GM12878 (cell line): Measurements from ENCODE around the gene MORF4L2. TPM values are rescaled to one million over a fixed set of nuclear protein-coding genes. Genes with fewer than 3 reads are reported as not detected.

Experiments used
- ATAC-seq: fragments of 200-7000 bp; cut with Tn5 transposase; 3 replicates; pipeline ENCODE4 v1.9.1; 2020; ENCODE audit warnings: mild to moderate bottlenecking, moderate library complexity
- BruUV-seq: library from RNA; stranded (reverse); fragments of 400-500 nt; replicated peaks from 2 replicates; lab custom pipeline; 2021; lab: Mats Ljungman, UMichigan
- CTCF ChIA-PET: fragments of 300-600 bp; sonication (Branson Sonifier 250); formaldehyde crosslinking; extraction: SDS; loops from one replicate; lab custom pipeline; 2021; ENCODE audit warnings: inconsistent platforms; lab: Yijun Ruan, JAX
- POLR2A ChIA-PET: fragments of 350-600 bp; formaldehyde crosslinking; extraction: SDS; loops from one replicate; lab custom pipeline; 2021; ENCODE audit warnings: inconsistent platforms; lab: Charles Lee
- RAD21 ChIA-PET: fragments of 300-600 bp; sonication (Branson Sonifier 250); formaldehyde crosslinking; loops from one replicate; lab custom pipeline; 2023; ENCODE audit warnings: antibody characterized with exemption; ENCODE audit not compliant: unreplicated experiment; lab: Charles Lee
- SMC1A ChIA-PET: fragments of 300-600 bp; sonication (Branson Sonifier 250); formaldehyde crosslinking; loops from one replicate; lab custom pipeline; 2023; ENCODE audit not compliant: unreplicated experiment, uncharacterized antibody; lab: Charles Lee
- DNase-seq: peaks from one replicate; pipeline ENCODE4 v3.0.0-alpha.2; 2011; ENCODE audit warnings: low read depth, low spot score
- FAIRE-seq: peaks from 3 replicates; lab custom pipeline; 2011; peaks lifted over from hg19 to GRCh38; lab: Jason Lieb, UNC
- H2AFZ ChIP-seq: 2 replicates; pipeline ENCODE4 v1.6.0; 2011; ENCODE audit warnings: low read depth, low read length, control low read depth; ENCODE audit not compliant: control insufficient read depth
- H3K27ac ChIP-seq: 2 replicates; pipeline ENCODE4 v1.5.1; 2011; ENCODE audit warnings: control low read depth; ENCODE audit not compliant: control insufficient read depth, insufficient read depth
- H3K27me3 ChIP-seq, 2 experiments: replicated peaks in 1 of 2; 2 replicates each; pipeline versions ENCODE4 v1.6.0 to v1.6.1; 2011; ENCODE audit warnings: low read length in 1 of 2; ENCODE audit not compliant: control insufficient read depth in 2 of 2, insufficient read depth in 2 of 2
- H3K36me3 ChIP-seq, 2 experiments: 2 replicates each; pipeline ENCODE4 v1.5.1; 2011; ENCODE audit warnings: low read length in 1 of 2; ENCODE audit not compliant: control insufficient read depth in 2 of 2, insufficient read depth in 2 of 2
- H3K4me1 ChIP-seq: 2 replicates; pipeline ENCODE4 v1.6.1; 2011; ENCODE audit warnings: mild to moderate bottlenecking, low read length, moderate library complexity, mixed read lengths; ENCODE audit not compliant: control insufficient read depth, insufficient read depth
- H3K4me2 ChIP-seq: 2 replicates; pipeline ENCODE4 v1.6.0; 2011; ENCODE audit warnings: control low read depth; ENCODE audit not compliant: control insufficient read depth, insufficient read depth
- H3K4me3 ChIP-seq: fragments of 200-600 bp; sonication (generic); 2 replicates; pipeline ENCODE4 v1.5.1; 2016
- H3K79me2 ChIP-seq: 2 replicates; pipeline ENCODE4 v1.6.0; 2011; ENCODE audit warnings: low read length; ENCODE audit not compliant: control insufficient read depth, insufficient read depth
- H3K9ac ChIP-seq: 2 replicates; pipeline ENCODE4 v1.8.0; 2011; ENCODE audit warnings: low read length, control low read depth, mixed read lengths; ENCODE audit not compliant: control insufficient read depth, insufficient read depth
- H3K9me3 ChIP-seq: replicated peaks from 3 replicates; pipeline ENCODE4 v1.5.1; 2011; ENCODE audit warnings: mild to moderate bottlenecking, low read length; ENCODE audit not compliant: control insufficient read depth, insufficient read depth
- H4K20me1 ChIP-seq: 2 replicates; pipeline ENCODE4 v1.6.0; 2011; ENCODE audit not compliant: control insufficient read depth, insufficient read depth
- CBX3 ChIP-seq: fragments of 200-600 bp; sonication (generic); IDR thresholded peaks from 2 replicates; pipeline ENCODE4 v1.6.1; 2016; ENCODE audit warnings: low read depth, borderline replicate concordance
- EP300 ChIP-seq, 2 experiments: fragments of 150-350 bp in 1 of 2; IDR thresholded peaks; 2 replicates each; pipeline ENCODE4 v1.6.1; 2011 to 2012; ENCODE audit warnings: low read depth in 2 of 2, low read length in 2 of 2, borderline replicate concordance in 1 of 2, improper control_type of control experiment in 1 of 2, inconsistent platforms in 1 of 2; ENCODE audit not compliant: control insufficient read depth in 1 of 2
- FOS ChIP-seq: IDR thresholded peaks from 3 replicates; pipeline ENCODE4 v1.6.1; 2011; ENCODE audit warnings: borderline replicate concordance; ENCODE audit not compliant: insufficient read length; ENCODE audit errors: extremely low read depth
- KAT2A ChIP-seq: conservative IDR thresholded peaks from 2 replicates; pipeline ENCODE4 v1.6.1; 2011; ENCODE audit warnings: low read depth, low read length; ENCODE audit not compliant: control insufficient read depth
- NR2C1 ChIP-seq: fragments of 450-650 bp; IDR thresholded peaks from 2 replicates; pipeline ENCODE4 v1.6.1; 2017; ENCODE audit warnings: antibody characterized with exemption, mild to moderate bottlenecking, moderate library complexity
- SP1 ChIP-seq: IDR thresholded peaks from one replicate; pipeline ENCODE4 v1.6.1; 2011; ENCODE audit warnings: low read depth, low read length
- ZNF384 ChIP-seq: IDR thresholded peaks from 2 replicates; pipeline ENCODE4 v1.6.1; 2012; ENCODE audit warnings: low read depth, mild to moderate bottlenecking, low read length, improper control_type of control experiment, borderline replicate concordance
- in situ Hi-C: fragments of 300-500 bp; cut with MboI; formaldehyde crosslinking; loops from 9 replicates; pipeline ENCODE4 v1.14.3; 2018; ENCODE audit warnings: mixed read lengths
- intact Hi-C: fragments of 100-400 bp; cut with micrococcal nuclease; formaldehyde crosslinking; loops from one replicate; pipeline ENCODE4 v1.14.2; 2022; ENCODE audit not compliant: unreplicated experiment
- polyA plus RNA-seq, 11 experiments: library from polyadenylated mRNA; depleted of rRNA in 4 of 11; unstranded in 6 of 11; stranded (reverse) in 5 of 11; fragments of >200 nt; fragmentation: Nextera tagmentation in 4 of 11; fragmentation: Illumina TruSeq in 1 of 11; extraction: Ambion mirVana in 4 of 11; extraction: Trizol in 1 of 11; gene quantifications; 1 replicate in 1 of 11; 2 replicates in 10 of 11; pipeline versions ENCODE4 v1.2.1 to v1.2.3, GENCODE V29; 2011 to 2016; ENCODE audit warnings: inconsistent platforms in 2 of 11, missing spikeins in 2 of 11, low read depth in 1 of 11
- total RNA-seq, 4 experiments: library from RNA; depleted of rRNA in 3 of 4; stranded (reverse); fragments of >200 nt in 3 of 4; fragmentation: Illumina TruSeq in 1 of 4; extraction: Trizol in 1 of 4; gene quantifications; 2 replicates each; pipeline versions ENCODE4 v1.2.1 to v1.2.3, GENCODE V29; 2013 to 2021
- TF ChIP-seq, protein P1 (sequence below): fragments of 450-650 bp; IDR thresholded peaks from 2 replicates; pipeline ENCODE4 v1.6.1; 2018; ENCODE audit warnings: mild to moderate bottlenecking, low read depth, moderate library complexity; ENCODE audit not compliant: partially characterized antibody
- TF ChIP-seq, protein P2 (sequence below): IDR thresholded peaks from 2 replicates; pipeline ENCODE4 v1.6.1; 2012; ENCODE audit warnings: mild to moderate bottlenecking, low read depth, low read length
- TF ChIP-seq, protein P3 (sequence below): fragments of 450-650 bp; IDR thresholded peaks from 2 replicates; pipeline ENCODE4 v1.6.1; 2016; ENCODE audit warnings: mild to moderate bottlenecking, moderate library complexity, borderline replicate concordance

Gene MORF4L2
- total and polyA plus RNA-seq, 10 of the 15 experiments (the other 5 are each of a cell fraction or from before 2014, with no cell fraction given): 118 to 311 (median 199) TPM

DNA sequence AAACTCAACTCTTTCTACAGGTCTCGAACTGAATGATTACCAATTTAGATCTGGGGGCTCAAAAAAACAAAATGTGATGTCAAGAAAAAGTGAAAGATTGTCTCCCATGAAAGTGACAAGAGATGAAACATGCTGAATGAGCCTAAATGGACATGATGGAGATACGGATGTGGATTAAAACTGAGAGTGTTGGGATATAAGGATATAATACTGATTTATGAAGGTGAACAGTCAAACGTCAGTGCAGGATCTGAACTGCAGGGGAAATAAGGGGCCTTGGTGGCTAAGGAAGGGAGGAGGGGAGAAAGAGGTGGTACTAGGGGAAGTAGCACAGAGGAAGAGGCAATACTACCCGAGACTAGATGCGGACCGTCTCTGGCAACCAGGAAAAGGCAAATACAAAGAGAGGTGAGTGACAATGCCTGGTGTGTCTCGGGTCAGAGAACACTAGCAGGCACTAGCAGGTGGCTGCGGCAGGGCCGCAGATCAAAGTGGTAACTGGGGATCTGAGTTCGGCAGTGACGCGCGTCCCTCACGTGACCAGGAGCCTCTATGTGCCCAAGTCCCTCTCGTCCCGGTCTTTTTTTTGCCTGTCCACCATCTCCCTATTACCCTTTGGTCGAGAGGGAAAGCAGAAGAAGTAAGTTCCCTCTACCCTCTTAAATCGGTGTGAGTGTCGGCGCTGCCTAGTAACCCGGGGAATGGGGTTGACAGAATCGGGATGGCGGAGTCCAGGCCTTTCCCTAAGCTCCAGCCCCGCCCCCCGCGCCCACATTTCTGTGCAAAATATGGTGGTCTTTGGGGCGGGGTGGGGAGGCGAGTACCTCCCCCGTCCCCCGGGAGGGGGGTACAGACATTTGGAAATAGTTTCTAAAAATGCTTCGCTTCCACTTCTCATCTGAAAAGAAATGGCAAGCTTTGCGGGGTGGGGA is 57.8 kb downstream of the MORF4L2 start, which contains the start of gene TCEAL1 (continued):
- TF ChIP-seq NR2C1 (no peak), CBX3 (no peak)
- TF ChIP-seq, protein P1, sequence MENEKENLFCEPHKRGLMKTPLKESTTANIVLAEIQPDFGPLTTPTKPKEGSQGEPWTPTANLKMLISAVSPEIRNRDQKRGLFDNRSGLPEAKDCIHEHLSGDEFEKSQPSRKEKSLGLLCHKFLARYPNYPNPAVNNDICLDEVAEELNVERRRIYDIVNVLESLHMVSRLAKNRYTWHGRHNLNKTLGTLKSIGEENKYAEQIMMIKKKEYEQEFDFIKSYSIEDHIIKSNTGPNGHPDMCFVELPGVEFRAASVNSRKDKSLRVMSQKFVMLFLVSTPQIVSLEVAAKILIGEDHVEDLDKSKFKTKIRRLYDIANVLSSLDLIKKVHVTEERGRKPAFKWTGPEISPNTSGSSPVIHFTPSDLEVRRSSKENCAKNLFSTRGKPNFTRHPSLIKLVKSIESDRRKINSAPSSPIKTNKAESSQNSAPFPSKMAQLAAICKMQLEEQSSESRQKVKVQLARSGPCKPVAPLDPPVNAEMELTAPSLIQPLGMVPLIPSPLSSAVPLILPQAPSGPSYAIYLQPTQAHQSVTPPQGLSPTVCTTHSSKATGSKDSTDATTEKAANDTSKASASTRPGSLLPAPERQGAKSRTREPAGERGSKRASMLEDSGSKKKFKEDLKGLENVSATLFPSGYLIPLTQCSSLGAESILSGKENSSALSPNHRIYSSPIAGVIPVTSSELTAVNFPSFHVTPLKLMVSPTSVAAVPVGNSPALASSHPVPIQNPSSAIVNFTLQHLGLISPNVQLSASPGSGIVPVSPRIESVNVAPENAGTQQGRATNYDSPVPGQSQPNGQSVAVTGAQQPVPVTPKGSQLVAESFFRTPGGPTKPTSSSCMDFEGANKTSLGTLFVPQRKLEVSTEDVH: no peak

DNA sequence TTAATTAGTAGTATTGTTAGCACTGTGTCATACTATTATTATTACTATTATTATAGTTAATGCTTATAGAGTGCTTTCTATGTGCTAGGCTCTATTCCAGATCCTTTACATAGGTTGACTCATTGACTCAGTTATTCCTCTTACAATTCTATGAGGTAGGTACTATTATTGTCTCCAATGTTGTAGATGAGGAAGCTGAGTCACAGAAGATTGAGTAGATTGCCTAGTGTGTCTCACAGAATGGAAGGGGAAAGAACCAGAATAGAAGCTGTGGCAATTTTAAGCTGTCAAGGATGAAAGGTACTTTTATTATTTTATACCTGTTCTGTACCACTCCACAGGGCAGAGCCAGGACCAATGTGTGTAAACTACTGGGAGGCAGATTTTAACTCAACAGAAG is 59.6 kb downstream of the MORF4L2 start:
- H3K79me2 ChIP-seq: no peaks in the 10 kb centered on the region
- no peak overlapping the region for H2AFZ ChIP-seq
- no TSS peak for BruUV-seq
- no peak overlapping the region for H3K9ac ChIP-seq
- H3K4me1 ChIP-seq: no peaks in the 10 kb centered on the region
- SMC1A ChIA-PET: no interaction called here
- RAD21 ChIA-PET: no interaction called here
- POLR2A ChIA-PET: no interaction called here
- no peak overlapping the region for H3K27ac ChIP-seq
- no peak overlapping the region for H3K4me3 ChIP-seq
- H3K9me3 ChIP-seq: no peaks in the 10 kb centered on the region
- H4K20me1 ChIP-seq: no peaks in the 10 kb centered on the region
- CTCF ChIA-PET: interaction anchor here (1.3 kb wide), 1 partner anchor 64 kb away, joined by 4 read pairs; no protein-coding TSS in a partner anchor
- no peaks in the 10 kb centered on the region for H3K27me3 ChIP-seq
- H3K4me2 ChIP-seq: no peak overlapping the region
- in situ Hi-C loops (no loop called here), intact Hi-C loops (no loop called here)
- ATAC-seq: no peak
- FAIRE-seq: no peak
- H3K36me3 ChIP-seq: no peaks in the 10 kb centered on the region
- DNase-seq: no peak
- TF ChIP-seq EP300 (IDR thresholded peaks at IDR 0.05; ENCODE audit: borderline replicate concordance in 1 of 2, control insufficient read depth in 1 of 2, low read depth in 2 of 2, low read length in 2 of 2): no peak
- TF ChIP-seq FOS: no peak
- TF ChIP-seq, protein P2, sequence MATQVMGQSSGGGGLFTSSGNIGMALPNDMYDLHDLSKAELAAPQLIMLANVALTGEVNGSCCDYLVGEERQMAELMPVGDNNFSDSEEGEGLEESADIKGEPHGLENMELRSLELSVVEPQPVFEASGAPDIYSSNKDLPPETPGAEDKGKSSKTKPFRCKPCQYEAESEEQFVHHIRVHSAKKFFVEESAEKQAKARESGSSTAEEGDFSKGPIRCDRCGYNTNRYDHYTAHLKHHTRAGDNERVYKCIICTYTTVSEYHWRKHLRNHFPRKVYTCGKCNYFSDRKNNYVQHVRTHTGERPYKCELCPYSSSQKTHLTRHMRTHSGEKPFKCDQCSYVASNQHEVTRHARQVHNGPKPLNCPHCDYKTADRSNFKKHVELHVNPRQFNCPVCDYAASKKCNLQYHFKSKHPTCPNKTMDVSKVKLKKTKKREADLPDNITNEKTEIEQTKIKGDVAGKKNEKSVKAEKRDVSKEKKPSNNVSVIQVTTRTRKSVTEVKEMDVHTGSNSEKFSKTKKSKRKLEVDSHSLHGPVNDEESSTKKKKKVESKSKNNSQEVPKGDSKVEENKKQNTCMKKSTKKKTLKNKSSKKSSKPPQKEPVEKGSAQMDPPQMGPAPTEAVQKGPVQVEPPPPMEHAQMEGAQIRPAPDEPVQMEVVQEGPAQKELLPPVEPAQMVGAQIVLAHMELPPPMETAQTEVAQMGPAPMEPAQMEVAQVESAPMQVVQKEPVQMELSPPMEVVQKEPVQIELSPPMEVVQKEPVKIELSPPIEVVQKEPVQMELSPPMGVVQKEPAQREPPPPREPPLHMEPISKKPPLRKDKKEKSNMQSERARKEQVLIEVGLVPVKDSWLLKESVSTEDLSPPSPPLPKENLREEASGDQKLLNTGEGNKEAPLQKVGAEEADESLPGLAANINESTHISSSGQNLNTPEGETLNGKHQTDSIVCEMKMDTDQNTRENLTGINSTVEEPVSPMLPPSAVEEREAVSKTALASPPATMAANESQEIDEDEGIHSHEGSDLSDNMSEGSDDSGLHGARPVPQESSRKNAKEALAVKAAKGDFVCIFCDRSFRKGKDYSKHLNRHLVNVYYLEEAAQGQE: no peak
- no peak for TF ChIP-seq SP1
- no peak for TF ChIP-seq KAT2A
- no peak for TF ChIP-seq ZNF384
- TF ChIP-seq, protein P3, sequence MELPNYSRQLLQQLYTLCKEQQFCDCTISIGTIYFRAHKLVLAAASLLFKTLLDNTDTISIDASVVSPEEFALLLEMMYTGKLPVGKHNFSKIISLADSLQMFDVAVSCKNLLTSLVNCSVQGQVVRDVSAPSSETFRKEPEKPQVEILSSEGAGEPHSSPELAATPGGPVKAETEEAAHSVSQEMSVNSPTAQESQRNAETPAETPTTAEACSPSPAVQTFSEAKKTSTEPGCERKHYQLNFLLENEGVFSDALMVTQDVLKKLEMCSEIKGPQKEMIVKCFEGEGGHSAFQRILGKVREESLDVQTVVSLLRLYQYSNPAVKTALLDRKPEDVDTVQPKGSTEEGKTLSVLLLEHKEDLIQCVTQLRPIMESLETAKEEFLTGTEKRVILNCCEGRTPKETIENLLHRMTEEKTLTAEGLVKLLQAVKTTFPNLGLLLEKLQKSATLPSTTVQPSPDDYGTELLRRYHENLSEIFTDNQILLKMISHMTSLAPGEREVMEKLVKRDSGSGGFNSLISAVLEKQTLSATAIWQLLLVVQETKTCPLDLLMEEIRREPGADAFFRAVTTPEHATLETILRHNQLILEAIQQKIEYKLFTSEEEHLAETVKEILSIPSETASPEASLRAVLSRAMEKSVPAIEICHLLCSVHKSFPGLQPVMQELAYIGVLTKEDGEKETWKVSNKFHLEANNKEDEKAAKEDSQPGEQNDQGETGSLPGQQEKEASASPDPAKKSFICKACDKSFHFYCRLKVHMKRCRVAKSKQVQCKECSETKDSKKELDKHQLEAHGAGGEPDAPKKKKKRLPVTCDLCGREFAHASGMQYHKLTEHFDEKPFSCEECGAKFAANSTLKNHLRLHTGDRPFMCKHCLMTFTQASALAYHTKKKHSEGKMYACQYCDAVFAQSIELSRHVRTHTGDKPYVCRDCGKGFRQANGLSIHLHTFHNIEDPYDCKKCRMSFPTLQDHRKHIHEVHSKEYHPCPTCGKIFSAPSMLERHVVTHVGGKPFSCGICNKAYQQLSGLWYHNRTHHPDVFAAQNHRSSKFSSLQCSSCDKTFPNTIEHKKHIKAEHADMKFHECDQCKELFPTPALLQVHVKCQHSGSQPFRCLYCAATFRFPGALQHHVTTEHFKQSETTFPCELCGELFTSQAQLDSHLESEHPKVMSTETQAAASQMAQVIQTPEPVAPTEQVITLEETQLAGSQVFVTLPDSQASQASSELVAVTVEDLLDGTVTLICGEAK: no peak
